Tibial artery (tissue), 4 donors: ENCODE results near the gene SPTAN1.
A peak's percentile ranks its signal among the peaks of the same experiment; 100 is the strongest.

Experiments used
- DNase-seq, 2 donors: peaks; one replicate each; pipeline ENCODE4 v3.0.0-alpha.2; 2019
- H3K27ac ChIP-seq, 2 donors: fragments of 200-600 bp; sonication (generic) in 1 of 2; 1 replicate in 1 of 2; 2 replicates in 1 of 2; pipeline ENCODE4 v1.5.1; 2018 to 2019; ENCODE audit warnings: mild to moderate bottlenecking in 1 of 2
- H3K27me3 ChIP-seq, 2 donors: fragments of 200-600 bp; sonication (generic) in 1 of 2; one replicate each; pipeline versions ENCODE4 v1.5.1 to v1.6.0; 2016 to 2019
- H3K36me3 ChIP-seq, 3 donors: fragments of 200-600 bp; sonication (generic) in 2 of 3; one replicate each; pipeline ENCODE4 v1.5.1; 2016 to 2019; ENCODE audit warnings: mild to moderate bottlenecking in 2 of 3
- H3K4me1 ChIP-seq, 4 donors: fragments of 200-600 bp; sonication (generic) in 2 of 4; 1 replicate in 3 of 4; 2 replicates in 1 of 4; pipeline ENCODE4 v1.5.1; 2016 to 2019
- H3K4me3 ChIP-seq, 2 donors: fragments of 200-600 bp; sonication (generic) in 1 of 2; 1 replicate in 1 of 2; 2 replicates in 1 of 2; pipeline ENCODE4 v1.5.1; 2018 to 2019; ENCODE audit warnings: mild to moderate bottlenecking in 2 of 2
- H3K9me3 ChIP-seq, 3 donors: fragments of 200-600 bp; sonication (generic) in 1 of 3; one replicate each; pipeline ENCODE4 v1.5.1; 2016 to 2019
- intact Hi-C: fragments of 100-400 bp; cut with DNase I; formaldehyde crosslinking; loops from one replicate; pipeline ENCODE4 v1.15.0; 2023; ENCODE audit warnings: low total_unique reads
- TF ChIP-seq, protein P1 (sequence below), 2 experiments: fragments of 200-600 bp in 1 of 2; fragments of 450-650 bp in 1 of 2; IDR thresholded peaks; one replicate each; pipeline ENCODE4 v1.5.1; 2017 to 2019; ENCODE audit warnings: antibody characterized with exemption in 2 of 2, mild to moderate bottlenecking in 1 of 2, moderate library complexity in 1 of 2

SPTAN1 gene

DNA sequence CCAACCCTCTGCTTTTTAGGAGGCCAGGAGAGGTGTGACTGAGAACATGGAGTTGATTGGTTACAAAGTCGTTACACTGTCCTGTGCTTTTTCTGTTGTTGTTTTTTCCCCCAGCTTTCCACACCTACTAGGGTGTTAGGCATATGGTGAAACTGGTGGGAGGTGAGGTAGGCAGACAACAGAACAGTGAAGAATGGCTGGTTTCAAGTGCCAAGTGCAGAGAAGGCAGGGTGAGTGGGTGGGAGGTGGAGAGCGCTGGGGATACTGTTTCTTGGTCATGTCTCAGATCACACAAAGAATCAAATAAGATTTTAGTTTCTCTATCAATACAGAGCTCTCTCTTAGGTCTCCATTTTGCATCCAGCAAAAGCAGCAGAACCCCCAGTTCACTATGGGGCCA, 2.2 kb upstream of the SPTAN1 start:
- Histone ChIP-seq H3K9me3 (no peaks in the 10 kb centered on the region), H3K36me3 (no peaks in the 10 kb centered on the region), H3K4me3 (no peak overlapping the region), H3K4me1 (peaks cover 0 to 40% (median 31%) of the 10 kb centered on the region in 4 donors), H3K27ac (peak overlapping the region; percentile 96 to 97), H3K27me3 (no peaks in the 10 kb centered on the region)
- intact Hi-C loops = loop anchor here (10.0 kb wide), 1 partner anchor 95 kb away; the partner anchor contains the start of gene ODF2
- DNase-seq = no peak
- TF ChIP-seq, protein P1, sequence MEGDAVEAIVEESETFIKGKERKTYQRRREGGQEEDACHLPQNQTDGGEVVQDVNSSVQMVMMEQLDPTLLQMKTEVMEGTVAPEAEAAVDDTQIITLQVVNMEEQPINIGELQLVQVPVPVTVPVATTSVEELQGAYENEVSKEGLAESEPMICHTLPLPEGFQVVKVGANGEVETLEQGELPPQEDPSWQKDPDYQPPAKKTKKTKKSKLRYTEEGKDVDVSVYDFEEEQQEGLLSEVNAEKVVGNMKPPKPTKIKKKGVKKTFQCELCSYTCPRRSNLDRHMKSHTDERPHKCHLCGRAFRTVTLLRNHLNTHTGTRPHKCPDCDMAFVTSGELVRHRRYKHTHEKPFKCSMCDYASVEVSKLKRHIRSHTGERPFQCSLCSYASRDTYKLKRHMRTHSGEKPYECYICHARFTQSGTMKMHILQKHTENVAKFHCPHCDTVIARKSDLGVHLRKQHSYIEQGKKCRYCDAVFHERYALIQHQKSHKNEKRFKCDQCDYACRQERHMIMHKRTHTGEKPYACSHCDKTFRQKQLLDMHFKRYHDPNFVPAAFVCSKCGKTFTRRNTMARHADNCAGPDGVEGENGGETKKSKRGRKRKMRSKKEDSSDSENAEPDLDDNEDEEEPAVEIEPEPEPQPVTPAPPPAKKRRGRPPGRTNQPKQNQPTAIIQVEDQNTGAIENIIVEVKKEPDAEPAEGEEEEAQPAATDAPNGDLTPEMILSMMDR (IDR thresholded peaks at IDR 0.05) = no peak

- Histone ChIP-seq H3K4me3 (peak overlapping the region; percentile 89 to 95), H3K36me3 (no peaks in the 10 kb centered on the region), H3K27me3 (no peaks in the 10 kb centered on the region), H3K4me1 (peaks cover 0 to 48% (median 38%) of the 10 kb centered on the region in 4 donors), H3K27ac (peak overlapping the region; percentile 96 to 97), H3K9me3 (no peaks in the 10 kb centered on the region)
- intact Hi-C loops = loop anchor here (10.0 kb wide), 1 partner anchor 96 kb away; the partner anchor contains the start of gene ODF2
- TF ChIP-seq, protein P1 (IDR thresholded peaks at IDR 0.05) = no peak
- DNase-seq = peak; percentile 21 to 73
These were observed 1.4 kb upstream of the SPTAN1 start for GRCh38 chr9:128550770-128551656.

- DNase-seq = peak in 1 of 2 donors; percentile 94
- H3K27me3 ChIP-seq = no peaks in the 10 kb centered on the region
- H3K4me1 ChIP-seq = peaks cover 0 to 55% (median 41%) of the 10 kb centered on the region in 4 donors
- TF ChIP-seq, protein P1 (IDR thresholded peaks at IDR 0.05) = no peak
- H3K9me3 ChIP-seq = no peaks in the 10 kb centered on the region
- peak overlapping the region; percentile 96 to 97 for H3K27ac ChIP-seq
- peak overlapping the region; percentile 89 to 95 for H3K4me3 ChIP-seq
- intact Hi-C loops = loop anchor here (10.0 kb wide), 1 partner anchor 97 kb away; the partner anchor contains the start of gene ODF2
- H3K36me3 ChIP-seq = no peaks in the 10 kb centered on the region
These were observed 682 bp upstream of the SPTAN1 start for GRCh38 chr9:128551657-128552152.

GRCh38 chr9:128552744-128553440, 505 bp downstream of the SPTAN1 start:
- H3K4me3 ChIP-seq = peak overlapping the region; percentile 89 to 95
- no peaks in the 10 kb centered on the region for H3K9me3 ChIP-seq
- TF ChIP-seq, protein P1 (IDR thresholded peaks at IDR 0.05) = no peak
- H3K27me3 ChIP-seq = no peaks in the 10 kb centered on the region
- peak overlapping the region; percentile 96 to 97 for H3K27ac ChIP-seq
- peak; percentile 48 to 75 for DNase-seq
- intact Hi-C loops = loop anchor here (10.0 kb wide), 1 partner anchor 98 kb away; the partner anchor contains the start of gene ODF2
- no peaks in the 10 kb centered on the region for H3K36me3 ChIP-seq
- peaks cover 0 to 67% (median 45%) of the 10 kb centered on the region in 4 donors for H3K4me1 ChIP-seq

DNA sequence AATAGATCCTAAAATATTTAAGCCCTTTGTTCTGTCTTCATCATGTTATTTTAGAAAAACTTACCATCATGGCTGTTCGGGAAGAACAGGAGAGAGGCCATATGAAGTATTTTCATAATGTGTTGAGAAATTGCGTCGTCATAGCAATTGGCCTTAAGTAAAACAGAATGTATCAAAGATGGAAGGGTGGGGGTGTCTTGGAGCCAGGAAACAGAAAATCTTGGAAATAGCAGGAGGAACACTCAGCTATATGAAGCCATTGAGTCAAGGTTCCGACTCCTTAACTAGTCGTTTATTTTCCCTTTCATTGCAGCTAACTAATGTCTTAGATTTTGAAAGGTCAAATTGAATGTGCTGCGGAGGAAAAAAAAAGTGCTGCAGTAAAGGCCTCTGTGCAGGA, 1.3 kb downstream of the SPTAN1 start:
- peaks cover 0 to 75% (median 53%) of the 10 kb centered on the region in 4 donors for H3K4me1 ChIP-seq

More for the DNA sequence above, 1.3 kb downstream of the SPTAN1 start:
- DNase-seq = no peak
- TF ChIP-seq, protein P1 (IDR thresholded peaks at IDR 0.05) = no peak
- Histone ChIP-seq H3K27ac (peak overlapping the region; percentile 96 to 97), H3K4me3 (peak overlapping the region; percentile 89 to 95), H3K36me3 (no peaks in the 10 kb centered on the region), H3K9me3 (no peaks in the 10 kb centered on the region), H3K27me3 (no peaks in the 10 kb centered on the region)
- intact Hi-C loops = loop anchor here (10.0 kb wide), 1 partner anchor 99 kb away; the partner anchor contains the start of gene ODF2
